ENCODE results near the gene NR2C2.

The NR2C2 gene

DNA sequence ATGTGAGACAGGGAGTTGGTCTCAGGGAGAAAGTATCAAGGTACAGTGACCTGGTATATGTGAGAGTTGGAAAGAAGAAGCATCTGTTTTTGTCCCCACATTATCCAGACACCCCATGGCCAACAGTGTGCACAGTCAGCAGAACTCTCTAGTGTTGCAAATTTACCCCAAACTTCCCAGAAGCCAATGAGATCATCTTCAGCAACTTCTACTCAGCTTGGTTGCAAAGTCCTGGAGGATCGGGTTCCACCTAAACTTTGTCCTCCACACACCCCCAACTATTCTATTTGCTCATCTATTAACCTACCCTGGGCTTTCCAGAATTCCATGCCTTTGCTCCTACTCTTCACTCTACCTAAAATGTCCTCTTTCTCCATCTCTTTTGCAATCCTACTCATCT, 135.9 kb downstream of the NR2C2 start:
- H3K4me3 ChIP-seq (ENCODE audit: low read depth, low read length): no peak overlapping the region
- TF ChIP-seq, protein P1, sequence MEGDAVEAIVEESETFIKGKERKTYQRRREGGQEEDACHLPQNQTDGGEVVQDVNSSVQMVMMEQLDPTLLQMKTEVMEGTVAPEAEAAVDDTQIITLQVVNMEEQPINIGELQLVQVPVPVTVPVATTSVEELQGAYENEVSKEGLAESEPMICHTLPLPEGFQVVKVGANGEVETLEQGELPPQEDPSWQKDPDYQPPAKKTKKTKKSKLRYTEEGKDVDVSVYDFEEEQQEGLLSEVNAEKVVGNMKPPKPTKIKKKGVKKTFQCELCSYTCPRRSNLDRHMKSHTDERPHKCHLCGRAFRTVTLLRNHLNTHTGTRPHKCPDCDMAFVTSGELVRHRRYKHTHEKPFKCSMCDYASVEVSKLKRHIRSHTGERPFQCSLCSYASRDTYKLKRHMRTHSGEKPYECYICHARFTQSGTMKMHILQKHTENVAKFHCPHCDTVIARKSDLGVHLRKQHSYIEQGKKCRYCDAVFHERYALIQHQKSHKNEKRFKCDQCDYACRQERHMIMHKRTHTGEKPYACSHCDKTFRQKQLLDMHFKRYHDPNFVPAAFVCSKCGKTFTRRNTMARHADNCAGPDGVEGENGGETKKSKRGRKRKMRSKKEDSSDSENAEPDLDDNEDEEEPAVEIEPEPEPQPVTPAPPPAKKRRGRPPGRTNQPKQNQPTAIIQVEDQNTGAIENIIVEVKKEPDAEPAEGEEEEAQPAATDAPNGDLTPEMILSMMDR (conservative IDR thresholded peaks at IDR 0.05; ENCODE audit: low read depth, low read length): no peak
- DNase-seq (ENCODE audit: low read depth): no peak

DNA sequence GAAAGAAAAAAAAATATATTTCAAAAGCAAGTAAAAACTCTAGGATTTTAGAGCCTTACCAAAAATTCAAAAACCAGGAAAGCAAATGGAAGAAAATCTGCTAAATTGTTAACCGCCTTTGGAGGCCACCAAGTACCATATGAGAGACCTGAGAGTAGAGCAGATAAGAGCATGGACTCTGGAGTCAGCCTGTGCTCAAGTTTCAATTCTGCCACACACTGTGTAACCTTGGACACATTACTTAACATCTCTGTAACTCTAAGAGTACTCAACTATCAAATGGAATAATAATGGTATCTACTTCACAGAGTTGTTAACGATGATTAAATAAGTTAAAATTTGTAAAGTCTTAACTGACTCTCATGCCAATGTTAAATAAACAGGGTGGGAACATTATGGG, 138.9 kb downstream of the NR2C2 start:
- DNase-seq (ENCODE audit: low read depth): no peak

DNA sequence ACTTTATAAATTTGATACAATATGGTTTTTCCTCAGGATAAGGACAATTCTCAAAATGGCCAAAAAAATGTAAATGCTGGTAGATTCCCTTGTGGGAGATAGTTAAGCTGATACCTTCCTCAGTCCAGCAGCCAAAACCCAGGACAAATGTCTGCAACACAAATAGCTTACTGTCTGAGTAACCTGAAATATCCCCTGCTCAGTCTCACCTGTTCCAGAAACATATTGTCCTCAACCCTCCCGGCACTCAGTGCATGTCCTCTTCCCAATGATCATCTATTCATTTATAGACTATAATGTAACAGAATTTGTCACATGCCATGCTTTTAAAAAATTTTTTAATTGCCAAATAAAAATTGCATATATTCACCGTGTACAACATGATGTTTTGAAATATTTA, 139.3 kb downstream of the NR2C2 start:
- TF ChIP-seq, protein P1 (conservative IDR thresholded peaks at IDR 0.05; ENCODE audit: low read depth, low read length): no peak
- DNase-seq (ENCODE audit: low read depth): no peak
- no peak overlapping the region for H3K4me3 ChIP-seq (ENCODE audit: low read depth, low read length)

More for the DNA sequence above, 138.9 kb downstream of the NR2C2 start:
- no peak overlapping the region for H3K4me3 ChIP-seq (ENCODE audit: low read depth, low read length)
- TF ChIP-seq, protein P1 (conservative IDR thresholded peaks at IDR 0.05; ENCODE audit: low read depth, low read length): no peak

- TF ChIP-seq, protein P1 (conservative IDR thresholded peaks at IDR 0.05; ENCODE audit: low read depth, low read length): no peak
- no peak for DNase-seq (ENCODE audit: low read depth)
- no peak overlapping the region for H3K4me3 ChIP-seq (ENCODE audit: low read depth, low read length)
Observed at GRCh38 chr3:15089201-15089600, 141.8 kb downstream of the NR2C2 start.

GRCh38 chr3:15091575-15091974, 144.2 kb downstream of the NR2C2 start:
- DNase-seq (ENCODE audit: low read depth): no peak
- TF ChIP-seq, protein P1 (conservative IDR thresholded peaks at IDR 0.05; ENCODE audit: low read depth, low read length): no peak
- no peak overlapping the region for H3K4me3 ChIP-seq (ENCODE audit: low read depth, low read length)

DNA sequence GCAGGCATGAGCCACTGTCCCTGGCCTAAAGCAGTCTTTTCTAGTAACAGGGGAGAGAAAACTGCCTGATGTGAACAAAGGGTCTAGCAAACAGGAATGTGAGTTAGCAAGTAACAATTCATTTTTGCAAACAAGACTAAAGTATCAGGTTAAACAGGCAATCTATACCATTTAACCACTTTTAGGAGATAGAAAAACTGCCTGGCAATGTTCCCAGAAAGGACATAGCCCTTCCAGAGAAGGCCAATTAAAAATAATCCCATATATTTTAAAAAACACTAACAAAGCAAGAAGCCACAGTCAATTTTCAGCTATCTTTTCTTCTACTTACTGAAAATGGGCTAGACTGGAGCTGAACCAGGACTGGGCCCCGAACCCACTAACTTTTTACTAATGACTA, 145.3 kb downstream of the NR2C2 start:
- TF ChIP-seq, protein P1 (conservative IDR thresholded peaks at IDR 0.05; ENCODE audit: low read depth, low read length): no peak
- no peak overlapping the region for H3K4me3 ChIP-seq (ENCODE audit: low read depth, low read length)
- DNase-seq (ENCODE audit: low read depth): peak; percentile 33

- TF ChIP-seq, protein P1 (conservative IDR thresholded peaks at IDR 0.05; ENCODE audit: low read depth, low read length): no peak
- H3K4me3 ChIP-seq (ENCODE audit: low read depth, low read length): no peak overlapping the region
- no peak for DNase-seq (ENCODE audit: low read depth)
Observed at GRCh38 chr3:15094187-15094875, 146.9 kb downstream of the NR2C2 start.
